ENCODE results near the gene FNIP1. TPM values are rescaled to one million over a fixed set of nuclear protein-coding genes. Genes with fewer than 3 reads are reported as not detected.

The FNIP1 gene
- total RNA-seq, 2 experiments from 2014 or later = 14.0 to 15.9 TPM

GRCh38 chr5:131671994-131672655 is 124.7 kb downstream of the FNIP1 start:
- Mint-ChIP-seq H3K4me3 (no peak overlapping the region), H3K27me3 (no peaks in the 10 kb centered on the region), H3K36me3 (peaks cover 38% of the 10 kb centered on the region), H3K9me3 (no peaks in the 10 kb centered on the region), H3K27ac (no peak overlapping the region), H3K4me1 (ENCODE audit: low read depth) (peaks cover 25% of the 10 kb centered on the region)
- ChIA-PET POLR2A (no interaction called here), CTCF (interaction anchor here (0.9 kb wide), 1 partner anchor 82 kb away, joined by 4 read pairs; no protein-coding TSS in a partner anchor)
- intact Hi-C loops (cut with micrococcal nuclease) = no loop called here
- no peak for DNase-seq

GRCh38 chr5:131671409-131671808 is 125.4 kb downstream of the FNIP1 start:
- Mint-ChIP-seq H3K27ac (no peak overlapping the region), H3K27me3 (no peaks in the 10 kb centered on the region)

GRCh38 chr5:131664929-131665328 is 131.9 kb downstream of the FNIP1 start:
- POLR2A ChIA-PET = no interaction called here
- peaks cover 24% of the 10 kb centered on the region for H3K36me3 Mint-ChIP-seq
- no peak overlapping the region for H3K27ac Mint-ChIP-seq
- no peak for DNase-seq
- no peak overlapping the region for H3K4me3 Mint-ChIP-seq
- H3K27me3 Mint-ChIP-seq = no peaks in the 10 kb centered on the region
- no peaks in the 10 kb centered on the region for H3K4me1 Mint-ChIP-seq (ENCODE audit: low read depth)
- intact Hi-C loops (cut with micrococcal nuclease) = no loop called here
- CTCF ChIA-PET = no interaction called here
- H3K9me3 Mint-ChIP-seq = no peaks in the 10 kb centered on the region

More at GRCh38 chr5:131671409-131671808, 125.4 kb downstream of the FNIP1 start:
- no peaks in the 10 kb centered on the region for H3K9me3 Mint-ChIP-seq
- POLR2A ChIA-PET = interaction anchor here (0.5 kb wide), 1 partner anchor 96 kb away, joined by 3 read pairs; no protein-coding TSS in a partner anchor
- H3K4me1 Mint-ChIP-seq (ENCODE audit: low read depth) = peaks cover 25% of the 10 kb centered on the region
- peaks cover 32% of the 10 kb centered on the region for H3K36me3 Mint-ChIP-seq
- CTCF ChIA-PET = interaction anchor here (0.9 kb wide), 1 partner anchor 81 kb away, joined by 4 read pairs; no protein-coding TSS in a partner anchor
- no peak for DNase-seq
- intact Hi-C loops (cut with micrococcal nuclease) = no loop called here
- no peak overlapping the region for H3K4me3 Mint-ChIP-seq

- ChIA-PET POLR2A (interaction anchor here (0.6 kb wide), 1 partner anchor 15 kb away, joined by 4 read pairs; no protein-coding TSS in a partner anchor), CTCF (no interaction called here)
- no peak overlapping the region for H3K4me3 Mint-ChIP-seq
- no peak overlapping the region for H3K27ac Mint-ChIP-seq
- H3K36me3 Mint-ChIP-seq = peaks cover 27% of the 10 kb centered on the region
- intact Hi-C loops (cut with micrococcal nuclease) = no loop called here
- DNase-seq = no peak
- H3K4me1 Mint-ChIP-seq (ENCODE audit: low read depth) = no peaks in the 10 kb centered on the region
- H3K27me3 Mint-ChIP-seq = no peaks in the 10 kb centered on the region
- no peaks in the 10 kb centered on the region for H3K9me3 Mint-ChIP-seq
Measured at GRCh38 chr5:131661933-131662332, 134.9 kb downstream of the FNIP1 start.

- Mint-ChIP-seq H3K27ac (no peak overlapping the region), H3K27me3 (no peaks in the 10 kb centered on the region), H3K9me3 (no peaks in the 10 kb centered on the region), H3K4me1 (ENCODE audit: low read depth) (peaks cover 2% of the 10 kb centered on the region), H3K4me3 (no peak overlapping the region), H3K36me3 (peaks cover 28% of the 10 kb centered on the region)
- POLR2A ChIA-PET = no interaction called here
- CTCF ChIA-PET = no interaction called here
- intact Hi-C loops (cut with micrococcal nuclease) = no loop called here
- no peak for DNase-seq
Measured at GRCh38 chr5:131659841-131660240, 137.0 kb downstream of the FNIP1 start.

- Mint-ChIP-seq H3K4me1 (ENCODE audit: low read depth) (peaks cover 2% of the 10 kb centered on the region), H3K9me3 (no peaks in the 10 kb centered on the region), H3K36me3 (peaks cover 31% of the 10 kb centered on the region), H3K4me3 (no peak overlapping the region), H3K27me3 (no peaks in the 10 kb centered on the region), H3K27ac (no peak overlapping the region)
- ChIA-PET POLR2A (interaction anchor here (0.8 kb wide), 1 partner anchor 528 kb away, joined by 4 read pairs; no protein-coding TSS in a partner anchor), CTCF (no interaction called here)
- intact Hi-C loops (cut with micrococcal nuclease) = no loop called here
- DNase-seq = no peak
Measured at GRCh38 chr5:131659290-131659689, 137.5 kb downstream of the FNIP1 start.

- no peak overlapping the region for H3K27ac Mint-ChIP-seq
Measured at GRCh38 chr5:131654776-131655175, 142.0 kb downstream of the FNIP1 start.

GRCh38 chr5:131654309-131654708 is 142.5 kb downstream of the FNIP1 start:
- Mint-ChIP-seq H3K27ac (no peak overlapping the region), H3K9me3 (no peaks in the 10 kb centered on the region), H3K4me1 (ENCODE audit: low read depth) (peaks cover 2% of the 10 kb centered on the region), H3K4me3 (no peak overlapping the region), H3K36me3 (peaks cover 40% of the 10 kb centered on the region), H3K27me3 (no peaks in the 10 kb centered on the region)
- ChIA-PET CTCF (no interaction called here), POLR2A (no interaction called here)
- no peak for DNase-seq
- intact Hi-C loops (cut with micrococcal nuclease) = no loop called here

More at GRCh38 chr5:131654776-131655175, 142.0 kb downstream of the FNIP1 start:
- CTCF ChIA-PET = no interaction called here
- H3K27me3 Mint-ChIP-seq = no peaks in the 10 kb centered on the region
- POLR2A ChIA-PET = no interaction called here
- peaks cover 42% of the 10 kb centered on the region for H3K36me3 Mint-ChIP-seq
- no peak overlapping the region for H3K4me3 Mint-ChIP-seq
- H3K9me3 Mint-ChIP-seq = no peaks in the 10 kb centered on the region
- DNase-seq = no peak
- intact Hi-C loops (cut with micrococcal nuclease) = no loop called here
- H3K4me1 Mint-ChIP-seq (ENCODE audit: low read depth) = peaks cover 2% of the 10 kb centered on the region

- no peaks in the 10 kb centered on the region for H3K9me3 Mint-ChIP-seq
- peaks cover 36% of the 10 kb centered on the region for H3K36me3 Mint-ChIP-seq
- intact Hi-C loops (cut with micrococcal nuclease) = no loop called here
- H3K4me3 Mint-ChIP-seq = no peak overlapping the region
- POLR2A ChIA-PET = interaction anchor here (0.6 kb wide), 1 partner anchor 13 kb away, joined by 3 read pairs; no protein-coding TSS in a partner anchor
- H3K4me1 Mint-ChIP-seq (ENCODE audit: low read depth) = no peaks in the 10 kb centered on the region
- H3K27ac Mint-ChIP-seq = no peak overlapping the region
- DNase-seq = no peak
- CTCF ChIA-PET = no interaction called here
- H3K27me3 Mint-ChIP-seq = no peaks in the 10 kb centered on the region
Measured at GRCh38 chr5:131649161-131649560, 147.7 kb downstream of the FNIP1 start.

GRCh38 chr5:131647048-131647769 is 149.6 kb downstream of the FNIP1 start:
- intact Hi-C loops (cut with micrococcal nuclease) = no loop called here

GRCh38 chr5:131644822-131645221 is 152.0 kb downstream of the FNIP1 start:
- intact Hi-C loops (cut with micrococcal nuclease) = no loop called here

More at GRCh38 chr5:131647048-131647769, 149.6 kb downstream of the FNIP1 start:
- no peak for DNase-seq
- H3K27me3 Mint-ChIP-seq = no peaks in the 10 kb centered on the region
- no peak overlapping the region for H3K4me3 Mint-ChIP-seq
- ChIA-PET POLR2A (interaction anchor here (0.5 to 0.6 kb wide), 2 partner anchors 15 to 110 kb away, joined by 3 to 4 read pairs; no protein-coding TSS in a partner anchor), CTCF (interaction anchor here (1.0 kb wide), 1 partner anchor 57 kb away, joined by 3 read pairs; no protein-coding TSS in a partner anchor)
- H3K36me3 Mint-ChIP-seq = peaks cover 36% of the 10 kb centered on the region
- H3K27ac Mint-ChIP-seq = no peak overlapping the region
- H3K9me3 Mint-ChIP-seq = no peaks in the 10 kb centered on the region
- H3K4me1 Mint-ChIP-seq (ENCODE audit: low read depth) = no peaks in the 10 kb centered on the region

GRCh38 chr5:131644370-131644769 is 152.4 kb downstream of the FNIP1 start:
- peaks cover 14% of the 10 kb centered on the region for H3K4me1 Mint-ChIP-seq (ENCODE audit: low read depth)
- DNase-seq = no peak
- H3K27ac Mint-ChIP-seq = no peak overlapping the region
- H3K27me3 Mint-ChIP-seq = no peaks in the 10 kb centered on the region
- ChIA-PET POLR2A (no interaction called here), CTCF (interaction anchor here (1.2 kb wide), 1 partner anchor 55 kb away, joined by 4 read pairs; no protein-coding TSS in a partner anchor)
- intact Hi-C loops (cut with micrococcal nuclease) = no loop called here
- H3K36me3 Mint-ChIP-seq = peaks cover 11% of the 10 kb centered on the region
- no peak overlapping the region for H3K4me3 Mint-ChIP-seq
- H3K9me3 Mint-ChIP-seq = no peaks in the 10 kb centered on the region

More at GRCh38 chr5:131644822-131645221, 152.0 kb downstream of the FNIP1 start:
- H3K36me3 Mint-ChIP-seq = peaks cover 14% of the 10 kb centered on the region
- ChIA-PET CTCF (interaction anchor here (1.2 kb wide), 1 partner anchor 55 kb away, joined by 4 read pairs; no protein-coding TSS in a partner anchor), POLR2A (no interaction called here)
- no peak overlapping the region for H3K27ac Mint-ChIP-seq
- H3K4me1 Mint-ChIP-seq (ENCODE audit: low read depth) = peaks cover 10% of the 10 kb centered on the region
- no peaks in the 10 kb centered on the region for H3K9me3 Mint-ChIP-seq
- no peak for DNase-seq
- no peak overlapping the region for H3K4me3 Mint-ChIP-seq
- no peaks in the 10 kb centered on the region for H3K27me3 Mint-ChIP-seq

Data from activated CD4-positive, alpha-beta memory T cell treated with anti-CD3 and anti-CD28 coated beads for 36 hours (primary cell).